ENCODE measurements around the gene UNC119B.

The UNC119B gene

DNA sequence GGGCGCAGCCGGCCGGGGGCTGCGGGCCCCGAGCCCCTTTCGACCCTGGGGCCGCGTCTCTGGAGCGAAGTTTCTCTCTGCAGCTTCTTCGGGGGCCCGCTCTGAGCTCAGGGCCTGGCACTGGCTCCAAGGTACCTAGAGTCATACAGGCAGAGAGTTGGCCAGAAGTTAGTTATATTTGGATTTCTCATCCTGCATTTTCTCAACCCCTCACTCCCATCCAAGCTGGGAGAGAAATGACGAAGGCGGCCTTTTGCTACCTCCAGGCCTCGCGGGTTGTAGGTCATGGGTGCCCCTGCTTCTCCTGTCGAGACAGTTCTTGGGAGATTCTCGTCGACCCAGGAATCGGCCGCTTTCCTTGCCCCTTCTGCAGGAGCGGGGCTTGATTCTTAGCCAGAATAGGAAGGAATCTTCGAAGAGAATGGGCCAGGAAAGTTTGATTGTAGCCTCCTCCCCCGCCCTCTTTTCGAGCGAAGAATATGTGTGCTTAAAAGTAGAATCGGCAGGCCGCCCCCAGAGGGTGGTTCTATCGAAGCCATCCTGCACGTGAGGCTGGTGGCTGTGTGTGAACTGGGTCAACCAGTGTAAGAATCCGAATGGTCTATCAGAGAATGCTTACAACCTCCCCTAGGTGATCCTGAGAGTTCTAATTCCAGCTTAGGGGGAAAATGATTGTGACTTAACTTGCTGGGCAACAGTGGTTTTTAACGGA is 22.5 kb upstream of the UNC119B start:
- peak in 1 of 4 experiments; percentile 18 for DNase-seq (ENCODE audit: low read depth in 4 of 4, low spot score in 1 of 4)

DNA sequence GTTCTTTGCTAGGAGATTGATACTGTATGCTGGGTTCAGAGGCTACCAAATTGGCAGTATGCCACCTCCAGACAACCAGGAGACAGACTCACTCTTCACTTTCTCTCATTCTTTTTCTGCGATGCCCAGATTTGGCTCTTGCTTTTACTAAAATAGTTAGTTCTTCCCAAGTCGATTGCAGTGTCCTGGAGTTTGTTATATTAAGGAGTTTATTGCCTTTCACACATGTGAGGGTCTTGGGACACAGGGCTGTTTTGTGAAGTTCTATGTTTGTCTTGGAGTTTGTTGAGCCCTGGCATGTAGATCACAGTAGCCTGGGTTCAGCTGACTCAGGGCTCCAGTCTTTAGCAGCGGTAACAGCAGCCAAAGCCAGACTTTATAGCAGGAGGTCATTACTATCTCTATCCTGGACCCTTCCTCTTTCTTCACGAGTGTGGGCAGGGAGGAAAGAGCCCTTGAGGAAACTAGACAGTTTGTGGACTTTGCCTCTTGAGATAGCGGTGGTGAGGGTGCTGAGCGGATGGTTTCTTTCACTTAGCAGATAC is 21.7 kb upstream of the UNC119B start:
- no peak for DNase-seq (ENCODE audit: low read depth in 4 of 4, low spot score in 1 of 4)

DNA sequence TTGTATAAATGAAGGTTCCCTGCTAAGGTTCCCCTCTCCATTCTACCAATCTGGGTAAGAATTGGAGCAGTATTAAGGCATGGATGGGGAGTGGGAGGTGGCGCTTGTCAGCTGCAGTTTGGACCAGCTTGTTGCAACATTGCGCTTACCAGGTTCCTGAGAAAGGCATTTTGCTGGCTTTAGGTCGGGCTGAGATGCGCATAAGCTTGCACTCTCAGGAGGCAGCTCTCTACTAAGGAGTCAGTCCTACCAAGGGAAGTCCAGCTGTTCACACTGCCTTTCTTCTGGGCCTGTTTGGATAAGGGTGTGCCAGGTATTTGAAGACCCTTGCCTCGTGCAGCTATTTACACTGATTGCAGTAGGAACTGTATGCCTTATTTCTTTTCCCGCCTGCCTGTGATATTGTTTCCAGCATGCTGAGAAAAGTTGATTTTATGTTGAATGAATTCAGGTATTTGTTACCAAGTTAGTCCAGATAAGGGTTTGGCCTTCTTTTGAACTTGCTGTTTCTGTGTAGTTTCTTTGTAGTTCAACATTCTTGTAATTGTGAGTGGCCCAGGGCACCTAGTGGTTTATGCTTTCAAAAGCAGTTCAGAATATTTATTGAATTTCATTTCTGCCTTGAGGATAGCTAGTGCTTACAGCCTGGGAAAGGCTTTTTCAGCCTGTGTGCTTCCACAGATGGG is 20.7 kb upstream of the UNC119B start:
- DNase-seq (ENCODE audit: low read depth in 4 of 4, low spot score in 1 of 4): no peak

DNA sequence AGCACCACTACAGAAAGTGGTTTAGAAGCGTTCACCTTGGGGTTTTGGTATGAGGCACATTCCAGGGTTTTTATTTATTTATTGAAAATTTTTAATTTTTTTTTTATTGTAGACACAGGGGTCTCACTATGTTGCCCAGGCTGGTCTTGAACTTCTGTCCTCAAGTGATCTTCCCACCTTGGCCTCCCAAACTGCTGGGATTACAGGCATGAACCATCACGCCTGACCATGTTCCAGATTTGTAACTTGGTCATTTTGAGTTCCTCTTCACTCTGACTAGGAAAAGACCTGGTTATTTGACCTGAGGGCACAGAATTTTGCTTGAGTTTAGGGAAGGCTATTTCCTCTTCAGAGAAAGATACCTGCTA is 20.2 kb upstream of the UNC119B start:
- no peak for DNase-seq (ENCODE audit: low read depth in 4 of 4, low spot score in 1 of 4)

DNA sequence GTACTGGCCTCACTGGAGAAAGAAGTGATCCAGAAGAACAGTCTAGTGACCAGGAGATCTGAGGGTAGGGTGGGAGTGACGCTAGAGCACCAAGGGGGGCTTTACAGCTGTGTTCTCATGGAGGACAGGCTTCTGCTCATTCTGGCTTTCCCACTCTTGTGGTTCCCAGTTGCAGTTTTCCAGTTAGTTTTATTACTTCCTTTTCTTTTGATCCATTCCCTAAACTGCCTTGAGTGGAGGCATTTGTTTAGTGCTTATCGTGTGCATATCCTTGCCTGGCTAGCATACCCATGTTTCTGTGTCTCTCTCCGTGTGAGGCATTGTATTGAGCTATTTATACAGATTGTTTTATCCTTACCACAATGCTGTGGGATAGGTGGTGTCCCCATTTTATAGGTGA is 19.3 kb upstream of the UNC119B start:
- no peak for DNase-seq (ENCODE audit: low read depth in 4 of 4, low spot score in 1 of 4)

DNA sequence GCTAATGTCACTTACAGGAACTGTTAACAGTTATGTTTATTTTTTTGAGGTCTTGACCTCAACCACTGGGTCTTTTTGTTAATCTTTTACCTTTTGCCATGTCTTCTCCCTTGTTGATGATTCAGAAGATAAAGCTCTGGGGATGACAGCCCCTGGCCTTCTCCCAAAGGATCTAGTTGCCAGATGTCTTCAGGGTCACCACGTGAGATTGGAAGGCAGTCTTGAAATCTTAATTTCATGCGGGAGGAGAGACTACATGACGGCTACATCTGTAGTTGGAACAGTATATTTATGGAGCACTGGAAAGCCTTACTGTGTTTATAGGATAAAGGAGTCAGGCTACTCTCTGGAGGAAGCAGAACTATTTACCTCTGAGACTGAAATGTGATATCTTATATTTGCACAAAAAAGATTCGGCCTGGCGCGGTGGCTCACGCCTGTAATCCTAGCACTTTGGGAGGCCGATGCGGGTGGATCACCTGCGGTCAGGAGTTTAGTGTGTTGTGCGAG is 17.7 kb upstream of the UNC119B start:
- no peak for DNase-seq (ENCODE audit: low read depth in 4 of 4, low spot score in 1 of 4)

DNA sequence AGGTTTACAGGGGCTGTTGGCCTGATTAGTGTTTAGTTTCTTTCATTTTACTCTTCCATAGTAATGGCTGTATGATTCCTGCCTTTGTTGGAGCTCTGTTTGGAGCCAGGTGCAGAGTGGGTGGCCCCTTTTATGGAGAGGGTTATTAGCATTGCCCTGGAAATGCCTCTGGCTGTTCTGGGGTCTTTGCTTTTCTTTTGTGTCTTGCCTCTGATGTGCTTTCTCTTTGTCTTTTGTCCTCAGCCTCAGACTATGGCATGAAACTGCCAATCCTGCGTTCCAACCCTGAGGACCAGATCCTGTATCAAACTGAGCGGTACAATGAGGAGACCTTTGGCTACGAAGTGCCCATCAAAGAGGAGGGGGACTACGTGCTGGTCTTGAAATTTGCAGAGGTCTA is 16.4 kb upstream of the UNC119B start:
- DNase-seq (ENCODE audit: low read depth in 4 of 4, low spot score in 1 of 4): no peak

DNA sequence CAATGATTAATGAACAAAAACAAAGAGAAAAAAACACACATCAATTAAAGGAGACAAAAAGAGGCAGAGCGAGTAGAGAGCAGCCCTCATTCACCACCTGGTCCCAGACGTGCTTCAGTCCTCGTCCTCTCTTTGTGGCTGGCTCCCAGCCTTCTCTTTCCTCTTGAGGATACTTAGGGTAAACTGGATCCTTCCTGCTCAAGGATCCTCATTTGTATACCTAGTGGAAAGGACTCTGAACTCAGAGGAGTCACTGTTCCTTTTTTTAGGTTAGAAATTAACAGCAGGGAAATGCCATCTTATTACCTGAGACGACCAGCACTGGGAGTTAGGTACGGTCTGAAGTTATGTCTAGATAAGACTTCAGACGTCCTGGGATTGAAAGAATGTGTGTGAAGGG is 13.6 kb upstream of the UNC119B start:
- DNase-seq (ENCODE audit: low read depth in 4 of 4, low spot score in 1 of 4): no peak

DNA sequence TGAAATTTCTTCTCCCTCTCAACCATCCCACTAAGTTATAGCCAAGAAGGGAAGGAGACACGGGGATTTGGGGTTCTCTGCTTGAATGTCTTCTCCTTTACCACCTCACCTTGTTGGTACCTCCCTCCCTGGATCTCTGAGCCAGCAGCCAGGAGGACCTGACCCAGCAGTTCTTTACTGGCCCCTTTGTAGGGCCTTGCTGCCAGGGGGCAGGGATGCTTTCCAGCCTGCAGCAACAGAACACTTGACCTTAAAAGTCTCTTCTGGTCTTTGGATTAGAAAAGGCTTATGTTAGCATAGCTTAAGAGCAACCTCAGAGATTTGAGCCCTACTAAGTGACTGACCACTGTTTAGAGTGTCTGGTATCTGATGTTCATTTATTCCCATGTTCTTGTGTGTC is 12.9 kb upstream of the UNC119B start:
- DNase-seq (ENCODE audit: low read depth in 4 of 4, low spot score in 1 of 4): no peak

DNA sequence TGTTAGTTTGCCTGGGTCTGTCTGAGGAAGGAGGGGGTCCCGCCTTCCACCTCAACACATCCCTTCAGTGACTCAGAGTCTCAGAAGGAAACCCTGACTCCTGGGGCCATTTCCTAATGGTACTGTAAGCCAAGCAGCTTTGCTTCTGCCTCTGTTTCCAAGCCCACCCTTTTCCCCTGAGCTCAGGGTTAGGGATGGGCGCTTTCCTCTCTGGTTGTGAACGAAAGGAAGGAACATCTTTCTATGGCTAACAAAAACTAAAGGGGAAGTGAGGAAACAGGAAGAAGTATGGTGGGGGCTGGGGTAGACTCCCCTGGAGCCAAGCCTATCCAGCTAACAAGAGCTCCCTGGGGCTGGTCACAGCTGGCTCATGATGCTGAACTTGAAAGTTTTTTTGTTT is 11.6 kb upstream of the UNC119B start:
- no peak for DNase-seq (ENCODE audit: low read depth in 4 of 4, low spot score in 1 of 4)

DNA sequence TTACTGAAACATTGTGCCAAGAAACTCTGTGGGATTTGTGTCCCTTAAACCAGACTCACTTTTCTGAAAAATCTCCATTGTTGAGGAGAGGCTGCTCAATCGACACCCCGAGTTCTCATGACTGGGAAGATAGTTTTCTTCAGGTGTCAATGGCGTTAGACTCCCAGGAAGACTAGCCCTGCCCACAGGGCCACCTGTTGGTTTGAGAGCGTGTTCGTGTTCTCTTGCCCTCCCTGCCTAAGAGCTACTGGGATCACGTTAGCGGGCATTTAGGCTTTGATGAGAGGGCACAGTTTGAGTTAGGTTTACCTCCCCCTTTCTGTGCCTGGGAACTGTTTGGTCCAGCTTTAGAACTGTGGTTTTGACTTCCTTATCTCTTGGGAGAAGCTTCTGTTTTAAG is 10.7 kb upstream of the UNC119B start:
- no peak for DNase-seq (ENCODE audit: low read depth in 4 of 4, low spot score in 1 of 4)

DNA sequence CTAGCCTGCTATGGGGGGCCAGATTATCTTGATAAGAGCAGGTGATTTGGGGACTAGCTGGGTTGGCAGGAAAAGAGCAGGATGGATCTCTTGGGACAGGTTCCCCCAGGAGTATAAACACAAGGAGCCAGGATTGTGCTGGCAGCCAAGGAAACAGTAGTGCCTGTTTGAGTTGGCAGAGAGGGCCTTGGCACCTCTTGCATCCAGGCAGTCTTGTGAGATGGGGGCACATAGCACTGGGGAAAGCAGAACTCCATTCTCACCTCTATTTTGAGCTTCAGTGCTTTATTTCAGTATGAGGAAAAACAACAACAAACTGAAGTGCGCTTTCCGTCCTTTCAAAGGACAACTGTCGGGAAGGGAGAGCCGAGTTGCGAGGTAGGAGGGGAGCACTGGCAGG is 9.4 kb upstream of the UNC119B start:
- no peak for DNase-seq (ENCODE audit: low read depth in 4 of 4, low spot score in 1 of 4)

DNA sequence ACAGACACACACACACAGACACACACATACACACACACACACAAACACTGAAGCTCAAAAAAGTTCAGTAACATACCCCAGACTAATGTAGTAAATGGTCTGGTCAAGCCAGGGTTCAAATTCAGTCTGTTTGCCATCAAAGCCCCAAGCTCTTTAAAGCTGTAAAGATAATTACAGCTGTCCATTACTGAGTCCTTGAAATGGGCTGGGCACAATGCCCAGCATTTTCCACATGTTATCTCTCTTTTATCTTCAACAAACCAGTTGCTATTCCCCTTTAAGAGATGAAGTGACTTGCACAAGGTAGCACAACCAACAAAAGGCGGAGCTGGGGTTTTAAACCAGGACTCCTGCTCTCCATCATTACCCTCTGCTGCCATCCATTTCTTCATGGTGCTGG is 7.6 kb upstream of the UNC119B start:
- no peak for DNase-seq (ENCODE audit: low read depth in 4 of 4, low spot score in 1 of 4)

DNA sequence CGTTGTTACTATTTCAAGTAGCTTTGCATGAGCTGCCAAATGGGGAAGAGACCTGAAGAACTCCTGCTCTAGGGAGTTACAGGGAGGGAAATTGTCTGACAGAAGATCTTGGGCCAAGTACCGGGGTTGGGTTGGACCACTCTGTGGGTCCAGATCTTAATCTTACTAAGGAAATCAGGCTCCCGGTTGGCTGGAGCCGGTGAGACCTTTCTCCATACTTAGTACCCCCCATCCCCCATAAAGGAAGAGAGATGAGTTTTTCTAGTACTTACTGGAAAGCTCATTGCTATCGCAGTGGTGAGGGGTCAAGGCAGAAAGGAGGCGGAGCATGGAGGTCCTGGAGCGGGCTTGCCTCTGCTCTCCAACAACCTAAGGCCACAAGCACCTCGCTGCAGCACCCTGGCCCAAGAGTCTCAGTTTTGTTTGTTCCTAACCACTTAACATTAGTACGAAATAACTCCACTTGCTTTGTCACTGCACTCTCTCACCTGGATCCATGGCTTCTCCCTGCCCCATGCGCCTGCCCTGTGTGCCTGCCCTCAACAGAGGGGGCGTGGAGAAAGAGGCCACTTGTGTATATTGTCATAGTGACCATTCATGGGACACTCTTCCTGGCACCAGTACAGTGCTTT is 6.8 kb upstream of the UNC119B start:
- DNase-seq (ENCODE audit: low read depth in 4 of 4, low spot score in 1 of 4): no peak

DNA sequence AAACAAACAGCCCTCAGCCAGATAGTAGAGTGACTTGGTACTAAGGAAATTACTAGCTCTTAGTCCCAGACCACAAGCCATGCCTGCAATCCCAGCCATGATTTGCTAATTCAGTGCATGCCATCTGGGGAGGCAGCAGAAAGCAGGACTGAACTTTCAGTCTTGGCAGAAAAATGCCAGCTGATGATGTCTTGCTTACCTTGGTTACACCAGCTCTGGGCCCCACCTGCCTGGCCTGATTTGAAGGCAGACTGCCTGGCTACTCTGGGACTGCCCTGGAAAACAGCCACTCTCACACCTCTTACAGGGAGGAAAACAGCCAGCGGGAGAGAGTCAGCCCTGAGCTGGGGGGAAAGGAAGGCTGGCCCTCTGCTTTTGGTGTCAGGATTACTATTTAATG is 4.6 kb upstream of the UNC119B start:
- DNase-seq (ENCODE audit: low read depth in 4 of 4, low spot score in 1 of 4): no peak

DNA sequence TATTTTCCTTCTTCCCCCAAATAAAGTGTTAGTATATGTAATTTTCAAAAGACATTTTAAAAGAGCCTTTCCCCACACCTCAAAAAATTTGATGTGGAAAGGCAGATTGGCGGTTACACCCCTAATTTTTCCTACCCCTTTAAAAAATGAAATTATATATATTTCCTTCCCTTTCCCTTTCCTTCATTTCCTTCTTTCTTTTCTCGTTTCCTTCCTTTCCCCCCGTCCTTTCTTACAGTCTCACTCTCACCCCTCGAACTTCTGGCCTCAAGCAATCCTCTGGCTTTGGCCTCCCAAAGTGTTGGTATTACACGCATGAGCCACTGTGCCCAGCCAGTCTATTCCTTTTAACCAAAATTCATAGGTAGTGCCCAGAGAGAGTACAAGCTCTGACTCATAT is 4.2 kb upstream of the UNC119B start:
- no peak for DNase-seq (ENCODE audit: low read depth in 4 of 4, low spot score in 1 of 4)

DNA sequence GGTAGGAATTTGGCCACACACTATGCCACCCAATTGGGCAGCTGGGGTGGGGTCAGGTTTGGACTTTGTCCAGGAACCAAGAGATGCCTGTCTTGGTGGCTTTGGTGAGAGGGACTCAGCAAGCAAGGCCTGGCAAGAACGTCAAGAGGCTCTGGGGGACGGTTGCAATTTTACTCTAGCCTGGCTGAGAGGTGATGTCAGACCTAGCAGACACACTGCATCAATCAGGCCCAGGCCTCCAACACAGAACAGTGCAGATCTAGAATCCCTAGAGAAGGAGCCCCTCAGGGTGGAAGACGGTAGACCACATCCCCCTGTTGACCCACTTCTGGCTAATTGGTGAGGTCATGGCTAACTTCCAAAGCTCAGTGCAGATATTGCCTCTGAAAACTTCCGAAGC is 1.6 kb upstream of the UNC119B start:
- DNase-seq (ENCODE audit: low read depth in 4 of 4, low spot score in 1 of 4): no peak

DNA sequence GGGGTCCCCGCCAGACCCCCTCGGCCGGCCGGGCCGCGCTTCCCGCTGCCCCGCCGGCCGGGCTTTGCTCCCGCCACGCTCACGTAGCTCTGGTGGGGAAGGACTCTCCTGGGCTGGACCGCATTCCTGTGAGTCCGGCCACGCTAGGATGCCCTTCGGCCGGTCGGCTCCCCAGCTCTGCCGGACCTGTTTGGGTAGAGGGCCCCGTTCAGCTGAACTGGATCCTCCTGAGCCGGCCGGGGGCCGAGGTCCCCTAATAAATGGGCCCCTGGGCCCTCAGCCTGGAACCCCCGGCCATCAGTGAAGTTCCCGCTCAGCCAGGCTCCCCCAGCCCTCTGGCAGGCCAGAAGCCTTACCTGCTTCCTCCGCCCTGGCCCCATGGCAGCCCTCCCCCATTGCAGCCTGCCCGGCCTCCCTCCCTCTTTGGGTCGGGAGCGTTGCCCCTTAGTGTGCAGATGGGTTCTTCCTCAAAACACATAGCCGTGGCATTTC is 593 bp downstream of the UNC119B start:
- no peak for DNase-seq (ENCODE audit: low read depth in 4 of 4, low spot score in 1 of 4)

DNA sequence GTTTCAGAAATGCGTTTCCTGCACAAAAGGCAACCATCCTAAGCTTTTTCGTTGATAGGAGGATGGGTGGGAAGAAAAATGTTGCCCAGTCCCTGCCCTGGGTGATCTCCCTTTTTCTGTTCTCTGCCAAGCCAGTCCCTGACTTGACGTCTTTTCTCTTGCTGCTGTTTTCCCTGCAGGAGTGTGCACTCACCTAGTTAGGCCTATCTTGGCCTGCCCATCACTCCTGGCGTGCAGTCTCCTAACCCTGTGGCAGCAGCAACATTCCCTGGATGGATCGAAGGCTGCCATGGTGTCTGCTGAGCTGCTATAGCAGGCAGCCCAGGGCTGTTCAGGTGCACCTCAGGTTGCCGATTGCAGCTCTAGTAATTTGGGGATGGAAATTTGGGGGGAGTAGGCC is 1.2 kb downstream of the UNC119B start:
- no peak for DNase-seq (ENCODE audit: low read depth in 4 of 4, low spot score in 1 of 4)

DNA sequence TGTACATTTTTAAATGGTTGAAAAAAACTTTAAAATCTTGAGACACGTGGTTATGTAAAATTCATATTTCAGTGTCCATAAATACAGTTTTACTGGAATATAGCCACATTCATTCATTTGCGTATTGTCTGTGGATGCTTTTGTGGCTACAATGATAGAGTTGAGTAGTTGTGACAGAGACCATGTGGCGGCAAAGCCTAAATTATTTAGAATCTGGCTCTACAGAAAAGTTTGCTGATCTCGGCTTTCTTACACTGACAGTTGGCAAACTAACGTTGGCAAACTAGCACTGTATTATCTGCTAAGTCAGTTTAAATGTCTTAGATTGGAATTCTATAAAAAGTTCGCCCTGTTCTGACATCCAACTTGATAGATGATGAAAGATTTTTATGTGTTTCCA is 2.4 kb downstream of the UNC119B start:
- DNase-seq (ENCODE audit: low read depth in 4 of 4, low spot score in 1 of 4): no peak

DNA sequence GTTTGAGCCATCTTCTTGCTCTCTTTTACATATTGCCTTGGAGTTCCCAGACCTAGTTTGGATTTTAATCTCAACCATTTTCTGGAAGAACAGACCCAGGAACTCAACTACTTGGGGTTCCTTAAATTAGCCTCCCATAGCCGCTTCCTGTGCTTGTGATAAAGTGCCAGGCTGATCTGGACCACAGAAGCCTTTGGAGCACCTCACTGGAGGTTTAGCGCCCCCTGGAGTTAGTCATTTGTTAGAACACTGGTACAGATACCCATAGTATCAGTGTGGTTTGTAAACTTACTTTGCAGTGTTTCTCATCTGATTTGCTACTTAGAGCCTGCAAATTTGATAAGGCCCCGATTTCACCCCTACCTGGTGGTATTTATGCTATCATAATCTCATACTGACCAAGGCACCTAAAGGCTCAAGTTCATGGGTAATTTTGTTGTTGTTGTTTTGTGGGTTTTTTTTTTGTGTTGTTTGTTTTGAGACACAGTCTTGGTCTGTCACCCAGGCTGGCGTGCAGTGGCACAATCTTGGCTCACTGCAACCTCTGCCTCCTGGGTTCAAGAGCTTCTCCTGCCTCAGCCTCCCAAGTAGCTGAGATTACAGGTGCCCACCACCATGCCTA is 3.7 kb downstream of the UNC119B start:
- DNase-seq (ENCODE audit: low read depth in 4 of 4, low spot score in 1 of 4): peak; percentile 44 to 70 (median 59)

DNA sequence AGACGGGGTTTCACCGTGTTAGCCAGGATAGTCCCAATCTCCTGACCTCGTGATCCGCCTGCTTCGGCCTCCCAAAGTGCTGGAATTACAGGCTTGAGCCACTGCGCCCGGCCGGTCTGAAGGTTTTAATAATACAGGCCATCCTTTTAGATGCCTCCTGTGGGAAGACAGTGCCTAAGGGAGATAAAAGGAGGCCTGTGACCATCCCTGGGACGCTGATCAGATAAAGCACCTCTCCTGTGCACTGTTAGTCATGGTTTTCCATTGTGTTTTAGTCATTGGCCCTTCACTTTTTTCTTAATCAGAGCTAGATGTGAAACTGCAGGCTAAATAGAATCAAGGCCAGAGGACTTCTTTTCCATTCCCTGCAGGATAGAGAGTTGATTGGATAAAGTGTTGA is 7.8 kb downstream of the UNC119B start:
- DNase-seq (ENCODE audit: low read depth in 4 of 4, low spot score in 1 of 4): no peak

Data from stimulated activated CD4-positive, alpha-beta T cell treated with anti-CD3 and anti-CD28 coated beads, Interleukin-1b, Interleukin-23, amount 100 ng/mL, for 24 hours (primary cell).